Neural progenitor cell (in vitro differentiated cells): ENCODE measurements around the gene HSD11B2. TPM values are rescaled to one million over a fixed set of nuclear protein-coding genes. Genes with fewer than 3 reads are reported as not detected.

ENCODE experiments used
- DNase-seq: peaks from one replicate; pipeline ENCODE4 v3.0.0-alpha.2; 2016; ENCODE audit warnings: low spot score
- H2AFZ ChIP-seq: fragments of 200-600 bp; sonication (generic); replicated peaks from 2 replicates; pipeline ENCODE4 v1.6.1; 2016; ENCODE audit warnings: antibody characterized with exemption
- H3F3A ChIP-seq: fragments of 200-600 bp; sonication (generic); 2 replicates; pipeline ENCODE4 v1.6.1; 2016; ENCODE audit warnings: antibody characterized with exemption, low read depth
- H3K27ac ChIP-seq: fragments of 200-600 bp; sonication (generic); 2 replicates; pipeline ENCODE4 v1.5.1; 2016; ENCODE audit warnings: mild to moderate bottlenecking
- H3K27me3 ChIP-seq: fragments of 200-600 bp; sonication (generic); 2 replicates; pipeline ENCODE4 v1.6.1; 2016; ENCODE audit warnings: mild to moderate bottlenecking, moderate library complexity
- H3K36me3 ChIP-seq: fragments of 200-600 bp; sonication (generic); 2 replicates; pipeline ENCODE4 v1.5.1; 2016
- H3K4me1 ChIP-seq: fragments of 200-600 bp; sonication (generic); 2 replicates; pipeline ENCODE4 v1.6.1; 2016; ENCODE audit warnings: mixed run types
- H3K4me2 ChIP-seq: fragments of 200-600 bp; sonication (generic); 2 replicates; pipeline ENCODE4 v1.6.1; 2016
- H3K4me3 ChIP-seq: fragments of 200-600 bp; sonication (generic); 2 replicates; pipeline ENCODE4 v1.5.1; 2016
- H3K79me2 ChIP-seq: fragments of 200-600 bp; sonication (generic); 2 replicates; pipeline ENCODE4 v1.6.1; 2016; ENCODE audit warnings: low read depth
- H3K9ac ChIP-seq: fragments of 200-600 bp; sonication (generic); 2 replicates; pipeline ENCODE4 v1.6.1; 2016
- H3K9me3 ChIP-seq: fragments of 200-600 bp; sonication (generic); 2 replicates; pipeline ENCODE4 v1.5.1; 2016; ENCODE audit warnings: low read depth
- H4K20me1 ChIP-seq: fragments of 200-600 bp; sonication (generic); 2 replicates; pipeline ENCODE4 v1.6.1; 2016; ENCODE audit warnings: low read depth
- H3K27ac Mint-ChIP-seq: 3 replicates; pipeline ENCODE4 v1.8.0; 2021; ENCODE audit warnings: mixed read lengths
- H3K27me3 Mint-ChIP-seq: 2 replicates; pipeline ENCODE4 v1.8.0; 2022; ENCODE audit warnings: low read depth, mild to moderate bottlenecking, inconsistent platforms, moderate library complexity, mixed read lengths; ENCODE audit not compliant: insufficient read depth
- H3K36me3 Mint-ChIP-seq: 3 replicates; pipeline ENCODE4 v1.8.0; 2021; ENCODE audit warnings: mixed read lengths
- H3K4me1 Mint-ChIP-seq: 3 replicates; pipeline ENCODE4 v1.8.0; 2021; ENCODE audit warnings: mixed read lengths
- H3K4me3 Mint-ChIP-seq: 3 replicates; pipeline ENCODE4 v1.8.0; 2021; ENCODE audit warnings: mild to moderate bottlenecking, moderate library complexity, mixed read lengths
- H3K9me3 Mint-ChIP-seq: 3 replicates; pipeline ENCODE4 v1.8.0; 2020; ENCODE audit warnings: mixed read lengths
- EZH2 ChIP-seq: fragments of 200-600 bp; sonication (generic); IDR thresholded peaks from 2 replicates; pipeline ENCODE4 v1.6.1; 2017; ENCODE audit warnings: antibody characterized with exemption, mild to moderate bottlenecking, moderate library complexity
- EZH2phosphoT487 ChIP-seq: fragments of 200-600 bp; sonication (generic); IDR thresholded peaks from 2 replicates; pipeline ENCODE4 v1.6.1; 2017; ENCODE audit warnings: antibody characterized with exemption
- total RNA-seq: library from RNA; depleted of rRNA; stranded (reverse); fragments of >200 nt; gene quantifications from 2 replicates; pipeline ENCODE4 v1.2.3, GENCODE V29; 2015; ENCODE audit warnings: low replicate concordance
- TF ChIP-seq, protein P1 (sequence below): fragments of 200-600 bp; sonication (generic); IDR thresholded peaks from 2 replicates; pipeline ENCODE4 v1.5.1; 2017; ENCODE audit warnings: antibody characterized with exemption, mild to moderate bottlenecking

Gene HSD11B2
- total RNA-seq, 1 donor from 2014 or later = not detected

GRCh38 chr16:67480833-67481560, 50.1 kb downstream of the HSD11B2 start, which contains the start of gene ATP6V0D1:
ATP6V0D1 (minus strand) TSS chr16:67481157; CDS start chr16:67481086, 71 bp downstream.
- Histone ChIP-seq H2AFZ (peak within 1 kb of the TSS; percentile 95), H3K9me3 (no peaks in the 10 kb centered on the region), H3F3A (peaks cover 17% of the 10 kb centered on the region), H3K4me1 (peaks cover 6% of the 10 kb centered on the region), H3K9ac (peak within 1 kb of the TSS; percentile 77), H3K27ac (peak within 1 kb of the TSS; percentile 34), H4K20me1 (peaks cover 4% of the 10 kb centered on the region), H3K36me3 (no peaks in the 10 kb centered on the region), H3K4me3 (peak within 1 kb of the TSS; percentile 91), H3K4me2 (peak within 1 kb of the TSS; percentile 82), H3K79me2 (peaks cover 33% of the 10 kb centered on the region), H3K27me3 (no peaks in the 10 kb centered on the region)
- TF ChIP-seq, protein P1, sequence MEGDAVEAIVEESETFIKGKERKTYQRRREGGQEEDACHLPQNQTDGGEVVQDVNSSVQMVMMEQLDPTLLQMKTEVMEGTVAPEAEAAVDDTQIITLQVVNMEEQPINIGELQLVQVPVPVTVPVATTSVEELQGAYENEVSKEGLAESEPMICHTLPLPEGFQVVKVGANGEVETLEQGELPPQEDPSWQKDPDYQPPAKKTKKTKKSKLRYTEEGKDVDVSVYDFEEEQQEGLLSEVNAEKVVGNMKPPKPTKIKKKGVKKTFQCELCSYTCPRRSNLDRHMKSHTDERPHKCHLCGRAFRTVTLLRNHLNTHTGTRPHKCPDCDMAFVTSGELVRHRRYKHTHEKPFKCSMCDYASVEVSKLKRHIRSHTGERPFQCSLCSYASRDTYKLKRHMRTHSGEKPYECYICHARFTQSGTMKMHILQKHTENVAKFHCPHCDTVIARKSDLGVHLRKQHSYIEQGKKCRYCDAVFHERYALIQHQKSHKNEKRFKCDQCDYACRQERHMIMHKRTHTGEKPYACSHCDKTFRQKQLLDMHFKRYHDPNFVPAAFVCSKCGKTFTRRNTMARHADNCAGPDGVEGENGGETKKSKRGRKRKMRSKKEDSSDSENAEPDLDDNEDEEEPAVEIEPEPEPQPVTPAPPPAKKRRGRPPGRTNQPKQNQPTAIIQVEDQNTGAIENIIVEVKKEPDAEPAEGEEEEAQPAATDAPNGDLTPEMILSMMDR = peak; percentile 89
- TF ChIP-seq EZH2 (no peak), EZH2phosphoT487 (no peak)
- Mint-ChIP-seq H3K4me1 (peaks cover 27% of the 10 kb centered on the region), H3K4me3 (peak within 1 kb of the TSS; percentile 99), H3K9me3 (no peaks in the 10 kb centered on the region), H3K27me3 (peaks cover 3% of the 10 kb centered on the region), H3K27ac (peak within 1 kb of the TSS; percentile 99), H3K36me3 (no peaks in the 10 kb centered on the region)
- peak; percentile 99 for DNase-seq

DNA sequence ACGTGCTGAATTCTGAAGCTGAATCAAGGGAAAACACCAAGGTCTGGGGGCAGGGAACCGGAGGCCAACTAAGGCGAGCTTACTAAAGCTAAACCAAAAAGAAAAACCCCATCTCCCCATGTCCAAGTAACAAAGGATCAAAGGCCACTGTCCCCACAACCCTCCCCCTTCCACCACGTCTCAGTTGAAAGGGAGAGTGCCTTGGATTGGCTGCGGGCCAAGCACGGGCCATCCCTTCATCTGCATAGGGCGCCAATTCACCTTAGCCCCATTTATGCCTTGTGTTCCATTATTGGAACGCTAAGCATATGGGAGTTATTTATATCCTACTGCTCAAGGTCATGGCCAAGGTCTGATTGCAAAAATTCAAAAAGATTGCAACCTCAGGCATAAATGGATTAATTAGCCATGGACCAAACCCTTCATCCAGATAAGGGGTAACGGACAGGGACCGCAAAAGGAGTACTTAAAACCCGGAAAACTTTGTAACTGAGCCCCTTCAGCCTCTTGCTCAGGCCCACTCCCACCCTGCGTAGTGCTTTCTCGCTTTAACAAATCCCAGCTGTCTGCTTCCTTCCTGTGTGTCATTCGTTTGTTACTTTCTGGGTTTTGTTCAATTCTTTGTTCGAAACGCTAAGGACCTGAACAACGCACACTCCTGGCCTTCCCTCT, 50.8 kb downstream of the HSD11B2 start:
- no peaks in the 10 kb centered on the region for H3K27me3 ChIP-seq
- no peaks in the 10 kb centered on the region for H3K36me3 ChIP-seq
- peak overlapping the region; percentile 74 for H2AFZ ChIP-seq
- Mint-ChIP-seq H3K4me1 (peaks cover 27% of the 10 kb centered on the region), H3K9me3 (no peaks in the 10 kb centered on the region), H3K27me3 (peaks cover 3% of the 10 kb centered on the region), H3K27ac (peak overlapping the region; percentile 99), H3K36me3 (no peaks in the 10 kb centered on the region), H3K4me3 (peak overlapping the region; percentile 99)
- H3K4me1 ChIP-seq = peaks cover 6% of the 10 kb centered on the region
- no peak for TF ChIP-seq EZH2
- TF ChIP-seq, protein P1 = no peak
- peaks cover 17% of the 10 kb centered on the region for H3F3A ChIP-seq
- no peak for DNase-seq
- peaks cover 33% of the 10 kb centered on the region for H3K79me2 ChIP-seq
- H4K20me1 ChIP-seq = peaks cover 4% of the 10 kb centered on the region
- no peak overlapping the region for H3K9ac ChIP-seq
- H3K4me2 ChIP-seq = peak overlapping the region; percentile 75
- H3K9me3 ChIP-seq = no peaks in the 10 kb centered on the region
- peak overlapping the region; percentile 91 for H3K4me3 ChIP-seq
- no peak overlapping the region for H3K27ac ChIP-seq

DNA sequence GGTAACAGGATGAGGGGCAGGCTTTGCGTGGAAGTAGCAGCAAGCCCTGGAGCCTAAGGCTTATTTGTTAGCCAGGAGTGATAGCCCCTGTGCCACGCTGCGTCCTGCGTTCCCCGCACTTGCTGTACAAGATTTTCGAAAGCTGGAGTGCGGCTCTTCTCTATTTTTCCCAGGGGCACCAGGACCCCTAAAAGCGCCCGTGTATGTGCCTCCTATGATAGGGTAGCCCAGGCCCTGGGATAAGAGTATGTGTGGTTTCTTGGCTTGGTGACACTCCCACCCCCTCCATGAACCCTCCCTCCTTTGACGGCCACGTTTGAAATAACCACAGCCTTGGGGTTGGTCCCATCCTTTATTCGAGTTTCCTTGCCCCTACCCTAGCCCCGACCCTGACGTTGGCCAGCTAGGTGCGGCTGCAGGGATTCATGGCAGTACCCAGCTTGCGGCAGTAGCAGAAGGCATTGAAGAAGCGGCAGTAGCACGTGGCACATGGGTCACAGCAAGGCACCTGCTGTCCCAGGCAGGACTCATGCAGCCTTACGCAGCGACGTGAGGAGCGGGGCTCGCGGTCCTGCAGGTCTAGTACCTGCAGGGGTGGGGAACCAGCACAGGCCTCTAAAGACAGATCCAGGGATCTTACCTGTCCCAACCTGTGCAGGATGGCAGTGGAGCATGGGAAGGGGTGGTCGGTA, 51.5 kb downstream of the HSD11B2 start:
- DNase-seq = no peak
- Mint-ChIP-seq H3K27me3 (peaks cover 6% of the 10 kb centered on the region), H3K4me3 (peak overlapping the region; percentile 99), H3K36me3 (no peaks in the 10 kb centered on the region), H3K4me1 (peaks cover 27% of the 10 kb centered on the region), H3K9me3 (no peaks in the 10 kb centered on the region), H3K27ac (peak overlapping the region; percentile 92)
- Histone ChIP-seq H3K27ac (no peak overlapping the region), H3K4me1 (peaks cover 6% of the 10 kb centered on the region), H3K9me3 (no peaks in the 10 kb centered on the region), H3K4me3 (no peak overlapping the region), H3K79me2 (peaks cover 29% of the 10 kb centered on the region), H3K9ac (no peak overlapping the region), H3F3A (peaks cover 17% of the 10 kb centered on the region), H3K36me3 (no peaks in the 10 kb centered on the region), H3K27me3 (no peaks in the 10 kb centered on the region), H4K20me1 (peaks cover 4% of the 10 kb centered on the region), H3K4me2 (peak overlapping the region; percentile 75), H2AFZ (no peak overlapping the region)
- TF ChIP-seq EZH2 (no peak), EZH2phosphoT487 (no peak)
- TF ChIP-seq, protein P1 = no peak
